ENCODE data around the gene IL22.

DNA sequence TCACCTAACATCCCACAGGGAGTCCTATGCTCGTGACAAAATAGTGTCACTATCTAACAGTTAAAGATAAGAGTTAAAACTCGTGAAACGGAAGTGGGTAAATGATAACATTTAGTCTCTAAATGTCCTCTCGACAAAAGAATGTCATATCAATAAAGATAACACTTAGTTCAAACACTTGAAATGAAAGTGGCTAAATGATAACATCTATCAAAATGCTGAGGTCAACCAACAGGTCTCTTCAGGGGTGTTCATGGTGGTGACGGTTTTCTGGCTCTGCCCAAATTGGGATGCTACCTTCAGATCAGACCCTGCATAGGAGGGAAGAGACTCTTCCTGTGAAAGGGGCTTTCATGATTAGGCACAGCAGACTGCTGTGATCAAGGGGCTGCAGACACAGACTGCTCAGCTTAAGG lies 49.9 kb downstream of the IL22 start:
- TF ChIP-seq POLR2A (IDR thresholded peaks at IDR 0.05) (no peak), CTCF (IDR thresholded peaks at IDR 0.05) (no peak), POLR2AphosphoS5 (IDR thresholded peaks at IDR 0.05) (no peak)
